PFSK-1 (cell line): ENCODE results near the gene C1QTNF2.

Experiments
- FOXP2 ChIP-seq: optimal IDR thresholded peaks from 2 replicates; pipeline ENCODE3; 2011; ENCODE audit warnings: borderline replicate concordance, control low read depth, inconsistent platforms; ENCODE audit not compliant: insufficient read depth; ENCODE audit errors: extremely low read length, extremely low read depth
- POLR2AphosphoS5 ChIP-seq: IDR thresholded peaks from 2 replicates; pipeline ENCODE4 v1.6.1; 2012; ENCODE audit warnings: low read depth, mild to moderate bottlenecking, control low read depth, low read length, moderate library complexity
- REST ChIP-seq, 2 experiments: IDR thresholded peaks; 2 replicates each; pipeline versions ENCODE4 v1.6.1 to v1.8.0; 2011 to 2012; ENCODE audit warnings: low read depth in 2 of 2, low read length in 2 of 2, control low read depth in 1 of 2, inconsistent platforms in 1 of 2, mild to moderate bottlenecking in 1 of 2, moderate library complexity in 1 of 2; ENCODE audit not compliant: insufficient read depth in 1 of 2
- SIN3A ChIP-seq: IDR thresholded peaks from 2 replicates; pipeline ENCODE4 v1.6.1; 2012; ENCODE audit warnings: mild to moderate bottlenecking, low read length, moderate library complexity, borderline replicate concordance; ENCODE audit not compliant: insufficient read depth
- TAF1 ChIP-seq: IDR thresholded peaks from 2 replicates; pipeline ENCODE4 v1.6.1; 2012; ENCODE audit warnings: low read length, control low read depth, borderline replicate concordance; ENCODE audit not compliant: insufficient read depth

The C1QTNF2 gene

GRCh38 chr5:160327818-160328217, 42.6 kb downstream of the C1QTNF2 start:
- no peak for TF ChIP-seq REST (IDR thresholded peaks at IDR 0.05; ENCODE audit: insufficient read depth in 1 of 2, low read depth in 2 of 2, low read length in 2 of 2)
- no peak for TF ChIP-seq TAF1
- TF ChIP-seq POLR2AphosphoS5 = no peak
- TF ChIP-seq FOXP2 = no peak
- no peak for TF ChIP-seq SIN3A

GRCh38 chr5:160326981-160327380, 43.4 kb downstream of the C1QTNF2 start:
- TF ChIP-seq FOXP2 (no peak), TAF1 (no peak), POLR2AphosphoS5 (no peak)

GRCh38 chr5:160325716-160326115, 44.7 kb downstream of the C1QTNF2 start:
- TF ChIP-seq REST (IDR thresholded peaks at IDR 0.05; ENCODE audit: insufficient read depth in 1 of 2, low read depth in 2 of 2, low read length in 2 of 2) (no peak), SIN3A (no peak), FOXP2 (no peak), POLR2AphosphoS5 (no peak), TAF1 (no peak)

- TF ChIP-seq REST (IDR thresholded peaks at IDR 0.05; ENCODE audit: insufficient read depth in 1 of 2, low read depth in 2 of 2, low read length in 2 of 2) (no peak), POLR2AphosphoS5 (no peak), SIN3A (no peak), TAF1 (no peak), FOXP2 (no peak)
Measured at GRCh38 chr5:160324886-160325285, 45.5 kb downstream of the C1QTNF2 start.

DNA sequence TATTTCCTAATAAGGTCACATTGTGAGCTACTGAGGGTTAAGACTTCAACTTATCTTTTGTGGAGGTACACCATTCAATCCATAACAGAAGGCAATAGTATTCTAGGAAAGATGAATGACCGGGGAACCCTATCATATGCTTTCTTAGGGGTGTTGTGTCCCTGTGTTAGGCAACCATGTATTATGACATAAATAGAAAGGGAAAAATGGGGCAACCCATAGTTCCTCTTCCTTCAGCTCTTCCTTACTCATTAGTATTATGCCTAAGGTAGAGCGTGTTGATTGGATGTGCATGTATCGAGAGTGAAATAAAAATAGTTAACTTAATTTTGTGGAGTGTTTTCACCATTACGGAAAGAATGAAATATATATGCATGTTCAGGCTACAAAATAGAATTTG, 52.0 kb downstream of the C1QTNF2 start:
- TF ChIP-seq REST (IDR thresholded peaks at IDR 0.05; ENCODE audit: insufficient read depth in 1 of 2, low read depth in 2 of 2, low read length in 2 of 2) (no peak), POLR2AphosphoS5 (no peak)
